C4-2B (cell line): ENCODE data around the gene NFE2L2.

Experiments
- H3K27ac ChIP-seq: fragments of 450-650 bp; 2 replicates; pipeline ENCODE4 v1.5.1; 2017
- ZFX ChIP-seq: fragments of 450-650 bp; IDR thresholded peaks from 2 replicates; pipeline ENCODE4 v1.6.1; 2017
- TF ChIP-seq, protein P1 (sequence below): fragments of 450-650 bp; conservative IDR thresholded peaks from 2 replicates; pipeline ENCODE4 v1.5.1; 2017; ENCODE audit warnings: mild to moderate bottlenecking

Gene NFE2L2

DNA sequence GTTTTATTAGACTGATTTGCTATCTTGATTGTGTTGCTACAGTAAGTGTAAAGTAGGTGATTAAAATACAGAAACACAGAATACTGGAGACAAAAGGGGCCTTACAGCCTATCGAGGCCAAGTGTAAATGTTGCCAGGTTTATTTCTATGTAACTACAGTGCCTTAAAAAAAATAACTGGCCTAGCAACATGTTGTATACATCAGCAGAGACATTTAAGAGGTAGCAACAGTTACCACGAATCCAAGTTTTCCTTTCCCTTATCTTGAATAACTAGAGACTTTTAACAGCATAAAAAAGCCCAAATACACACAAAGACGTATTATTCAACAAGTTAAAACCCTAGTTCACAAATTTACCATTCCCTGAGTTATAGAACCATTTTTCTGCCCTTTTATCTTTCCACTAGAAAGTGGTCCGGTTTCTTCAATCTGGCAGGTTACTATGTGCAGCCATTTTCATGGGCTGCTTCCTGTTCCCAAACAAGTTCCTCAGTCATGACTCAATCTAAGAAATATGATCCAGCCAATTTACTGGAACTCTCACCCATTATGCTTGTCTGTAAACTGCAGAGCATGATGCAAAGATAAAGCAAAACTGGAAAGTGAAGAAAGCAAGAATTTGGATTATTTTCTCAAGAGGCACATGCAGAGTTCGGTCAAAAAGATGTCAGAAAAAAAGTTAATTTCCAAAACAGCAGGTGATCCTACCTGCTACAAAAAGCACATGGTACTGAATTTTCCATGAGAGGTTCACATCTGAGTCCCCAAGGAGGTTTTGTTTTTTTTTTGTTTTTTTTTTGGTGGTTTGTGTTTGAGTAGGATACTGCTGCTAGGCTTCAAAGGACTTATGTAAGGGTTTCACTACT, 22.2 kb downstream of the NFE2L2 start:
- peak overlapping the region; percentile 85 for H3K27ac ChIP-seq
- TF ChIP-seq ZFX, result no peak
- TF ChIP-seq, protein P1, sequence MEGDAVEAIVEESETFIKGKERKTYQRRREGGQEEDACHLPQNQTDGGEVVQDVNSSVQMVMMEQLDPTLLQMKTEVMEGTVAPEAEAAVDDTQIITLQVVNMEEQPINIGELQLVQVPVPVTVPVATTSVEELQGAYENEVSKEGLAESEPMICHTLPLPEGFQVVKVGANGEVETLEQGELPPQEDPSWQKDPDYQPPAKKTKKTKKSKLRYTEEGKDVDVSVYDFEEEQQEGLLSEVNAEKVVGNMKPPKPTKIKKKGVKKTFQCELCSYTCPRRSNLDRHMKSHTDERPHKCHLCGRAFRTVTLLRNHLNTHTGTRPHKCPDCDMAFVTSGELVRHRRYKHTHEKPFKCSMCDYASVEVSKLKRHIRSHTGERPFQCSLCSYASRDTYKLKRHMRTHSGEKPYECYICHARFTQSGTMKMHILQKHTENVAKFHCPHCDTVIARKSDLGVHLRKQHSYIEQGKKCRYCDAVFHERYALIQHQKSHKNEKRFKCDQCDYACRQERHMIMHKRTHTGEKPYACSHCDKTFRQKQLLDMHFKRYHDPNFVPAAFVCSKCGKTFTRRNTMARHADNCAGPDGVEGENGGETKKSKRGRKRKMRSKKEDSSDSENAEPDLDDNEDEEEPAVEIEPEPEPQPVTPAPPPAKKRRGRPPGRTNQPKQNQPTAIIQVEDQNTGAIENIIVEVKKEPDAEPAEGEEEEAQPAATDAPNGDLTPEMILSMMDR, result no peak

DNA sequence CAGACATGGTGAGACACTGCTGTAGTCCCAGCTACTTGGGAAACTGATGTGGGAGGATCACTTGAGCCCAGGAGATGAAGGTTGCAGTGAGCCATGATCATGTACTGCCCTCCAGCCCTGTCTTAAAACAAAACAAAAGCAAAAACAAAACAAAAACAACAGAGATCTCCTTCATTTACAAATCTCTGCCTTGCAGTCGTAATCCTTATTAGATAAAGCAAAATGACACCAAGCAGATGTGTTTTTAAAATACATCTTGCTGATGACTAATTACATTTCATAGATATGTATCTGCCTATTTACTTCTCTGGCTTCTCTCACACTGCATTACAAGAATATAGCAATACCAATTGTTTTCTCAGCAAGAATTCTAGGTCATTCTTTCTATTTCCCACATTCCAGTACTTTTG, 22.8 kb downstream of the NFE2L2 start:
- peak overlapping the region; percentile 62 for H3K27ac ChIP-seq
- TF ChIP-seq, protein P1, result no peak
- no peak for TF ChIP-seq ZFX

GRCh38 chr2:177239932-177240630, 24.4 kb downstream of the NFE2L2 start:
- TF ChIP-seq, protein P1, result no peak
- no peak for TF ChIP-seq ZFX
- H3K27ac ChIP-seq, result peak overlapping the region; percentile 78

DNA sequence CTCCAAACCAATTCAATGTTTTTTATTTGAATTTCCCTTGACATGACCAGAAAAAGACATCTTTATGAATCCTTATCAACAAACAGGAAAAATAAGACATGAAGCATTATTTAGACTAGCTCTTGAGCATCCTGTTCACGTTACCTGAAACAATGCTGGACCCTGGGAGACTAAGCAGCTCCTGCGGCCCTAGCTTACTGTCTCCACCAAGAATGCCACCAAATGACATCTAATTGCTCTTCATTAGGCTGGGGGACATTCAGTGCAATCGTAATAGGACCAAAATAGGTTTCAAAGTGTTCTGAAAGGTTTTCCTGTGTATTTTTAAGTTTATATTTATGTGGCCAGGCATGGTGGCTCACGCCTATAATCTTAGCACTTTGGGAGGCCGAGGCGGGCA, 25.5 kb downstream of the NFE2L2 start:
- peak overlapping the region; percentile 78 for H3K27ac ChIP-seq

GRCh38 chr2:177237932-177238331, 26.6 kb downstream of the NFE2L2 start:
- no peak for TF ChIP-seq ZFX
- TF ChIP-seq, protein P1, result no peak
- no peak overlapping the region for H3K27ac ChIP-seq

More for the DNA sequence above, 25.5 kb downstream of the NFE2L2 start:
- TF ChIP-seq, protein P1, result no peak
- TF ChIP-seq ZFX, result no peak

GRCh38 chr2:177235855-177236437, 28.6 kb downstream of the NFE2L2 start:
- TF ChIP-seq, protein P1, result no peak
- TF ChIP-seq ZFX, result no peak
- no peak overlapping the region for H3K27ac ChIP-seq

DNA sequence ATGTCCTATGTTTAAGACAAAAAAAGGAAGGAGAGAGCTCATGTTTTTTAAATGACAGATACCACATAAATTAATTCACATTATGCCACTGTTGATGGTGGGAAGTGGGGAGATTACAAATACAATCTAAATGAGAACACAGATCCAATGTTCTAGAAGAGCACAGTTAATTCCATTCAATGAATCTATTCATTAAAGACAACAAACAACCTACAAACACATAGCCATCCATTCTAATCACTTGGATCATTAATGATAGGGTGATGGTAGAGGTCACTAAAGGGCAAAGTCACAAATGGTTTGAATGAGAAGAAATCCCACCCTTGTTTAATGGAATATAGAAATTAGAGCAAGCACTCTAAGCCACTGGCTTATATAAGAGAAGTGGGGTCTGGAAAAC, 30.3 kb downstream of the NFE2L2 start:
- TF ChIP-seq, protein P1, result no peak
- TF ChIP-seq ZFX, result no peak
- H3K27ac ChIP-seq, result no peak overlapping the region
